Thyroid gland (tissue), 4 donors: Measurements from ENCODE around the gene SLC38A1. TPM values are rescaled to one million over a fixed set of nuclear protein-coding genes. Genes with fewer than 3 reads are reported as not detected.

Experiments used
- DNase-seq, 2 donors: peaks; one replicate each; pipeline ENCODE4 v3.0.0-alpha.2; 2019
- H3K27ac ChIP-seq, 3 donors: fragments of 200-600 bp; sonication (generic); 1 replicate in 2 of 3; 2 replicates in 1 of 3; pipeline ENCODE4 v1.5.1; 2016 to 2019; ENCODE audit warnings: mild to moderate bottlenecking in 1 of 3, moderate library complexity in 1 of 3
- H3K27me3 ChIP-seq: fragments of 200-600 bp; sonication (generic); one replicate; pipeline ENCODE4 v1.5.1; 2019
- H3K36me3 ChIP-seq, 2 donors: fragments of 200-600 bp; sonication (generic); one replicate each; pipeline ENCODE4 v1.5.1; 2016 to 2019
- H3K4me1 ChIP-seq, 2 donors: fragments of 200-600 bp; sonication (generic); one replicate each; pipeline ENCODE4 v1.5.1; 2017 to 2019
- H3K4me3 ChIP-seq, 3 donors: fragments of 200-600 bp; sonication (generic); replicated peaks in 1 of 3; 1 replicate in 2 of 3; 2 replicates in 1 of 3; pipeline ENCODE4 v1.5.1; 2016; ENCODE audit warnings: mild to moderate bottlenecking in 1 of 3
- H3K9me3 ChIP-seq: fragments of 200-600 bp; sonication (generic); one replicate; pipeline ENCODE4 v1.5.1; 2017
- POLR2A ChIP-seq, 2 donors: fragments of 450-650 bp; IDR thresholded peaks; one replicate each; pipeline ENCODE4 v1.6.1; 2017; ENCODE audit warnings: antibody characterized with exemption in 2 of 2, mild to moderate bottlenecking in 2 of 2, moderate library complexity in 1 of 2
- WGBS, 2 donors: methylation state at CpG; one replicate each; pipeline ENCODE4 v1.1.5; 2017; 5-methylcytosine and 5-hydroxymethylcytosine counted together
- intact Hi-C: fragments of 100-400 bp; cut with DNase I; formaldehyde crosslinking; loops from one replicate; pipeline ENCODE4 v1.15.1; 2023
- total RNA-seq, 4 donors: library from RNA; depleted of rRNA; stranded (reverse); fragments of >200 nt; gene quantifications; one replicate each; pipeline ENCODE4 v1.2.3, GENCODE V29; 2016
- TF ChIP-seq, protein P1 (sequence below), 6 experiments: fragments of 200-600 bp in 3 of 6; fragments of 450-650 bp in 3 of 6; sonication (generic) in 3 of 6; IDR thresholded peaks; one replicate each; pipeline ENCODE4 v1.5.1; 2016 to 2019; ENCODE audit warnings: antibody characterized with exemption in 6 of 6, mild to moderate bottlenecking in 2 of 6, inconsistent platforms in 1 of 6, moderate library complexity in 1 of 6

Gene SLC38A1
- 100 to 1,000 TPM; 101 to 282 (median 120) TPM for total RNA-seq

DNA sequence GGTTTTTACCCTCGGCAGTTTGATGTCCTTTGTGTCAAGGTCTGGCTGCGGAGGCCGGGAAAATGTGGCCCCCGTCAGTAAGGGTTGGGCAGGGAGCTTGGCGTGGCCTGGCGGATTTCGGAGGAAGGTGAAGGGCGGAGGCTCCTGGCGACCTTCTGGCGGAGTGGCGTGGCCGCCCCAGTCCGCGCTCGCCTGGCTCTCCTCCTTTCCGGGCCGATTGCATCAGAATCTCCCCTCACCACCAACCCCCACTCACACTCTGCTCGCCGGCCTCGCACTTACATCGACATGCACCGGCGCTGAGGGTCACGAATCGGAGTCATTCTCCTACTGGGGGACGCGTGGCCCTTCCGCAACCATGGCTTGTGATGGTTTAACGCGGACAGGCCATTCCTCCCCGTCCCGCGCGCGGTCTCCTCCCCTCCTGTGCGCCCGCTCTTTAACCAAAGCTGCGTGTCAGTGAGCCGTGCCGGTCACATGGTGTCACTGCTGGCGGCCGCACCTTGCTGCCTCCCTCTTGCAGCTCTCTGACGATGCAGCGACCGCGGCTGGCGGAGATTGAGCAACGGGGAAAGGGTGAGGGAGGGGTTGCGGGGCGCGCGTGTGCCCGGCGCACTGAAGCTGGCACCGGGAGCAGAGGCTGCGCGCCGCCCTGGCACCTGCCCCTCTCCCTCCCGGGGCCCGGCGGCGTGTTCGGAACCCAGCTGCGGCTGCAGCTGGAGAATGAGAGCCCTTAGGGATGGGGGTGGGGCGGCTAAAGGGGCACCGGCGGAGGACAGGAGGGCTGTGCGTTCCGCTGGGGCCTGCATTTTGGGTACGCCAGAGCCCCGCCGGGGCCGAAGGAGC lies at the start of gene SLC38A1:
TSS of gene SLC38A1 (minus strand) at position 461 of the 846 bp plus-strand sequence. CDS start 29,243 bp downstream, outside the sequence.
- H3K36me3 ChIP-seq: no peaks in the 10 kb centered on the region
- intact Hi-C loops: no loop called here
- peak; percentile 30 to 97 for TF ChIP-seq POLR2A (IDR thresholded peaks at IDR 0.05)
- TF ChIP-seq, protein P1, sequence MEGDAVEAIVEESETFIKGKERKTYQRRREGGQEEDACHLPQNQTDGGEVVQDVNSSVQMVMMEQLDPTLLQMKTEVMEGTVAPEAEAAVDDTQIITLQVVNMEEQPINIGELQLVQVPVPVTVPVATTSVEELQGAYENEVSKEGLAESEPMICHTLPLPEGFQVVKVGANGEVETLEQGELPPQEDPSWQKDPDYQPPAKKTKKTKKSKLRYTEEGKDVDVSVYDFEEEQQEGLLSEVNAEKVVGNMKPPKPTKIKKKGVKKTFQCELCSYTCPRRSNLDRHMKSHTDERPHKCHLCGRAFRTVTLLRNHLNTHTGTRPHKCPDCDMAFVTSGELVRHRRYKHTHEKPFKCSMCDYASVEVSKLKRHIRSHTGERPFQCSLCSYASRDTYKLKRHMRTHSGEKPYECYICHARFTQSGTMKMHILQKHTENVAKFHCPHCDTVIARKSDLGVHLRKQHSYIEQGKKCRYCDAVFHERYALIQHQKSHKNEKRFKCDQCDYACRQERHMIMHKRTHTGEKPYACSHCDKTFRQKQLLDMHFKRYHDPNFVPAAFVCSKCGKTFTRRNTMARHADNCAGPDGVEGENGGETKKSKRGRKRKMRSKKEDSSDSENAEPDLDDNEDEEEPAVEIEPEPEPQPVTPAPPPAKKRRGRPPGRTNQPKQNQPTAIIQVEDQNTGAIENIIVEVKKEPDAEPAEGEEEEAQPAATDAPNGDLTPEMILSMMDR (IDR thresholded peaks at IDR 0.05): no peak
- no peaks in the 10 kb centered on the region for H3K27me3 ChIP-seq
- H3K9me3 ChIP-seq: no peaks in the 10 kb centered on the region
- DNase-seq: peak; percentile 93 to 95
- peak within 1 kb of the TSS; percentile 81 to 89 (median 84) for H3K27ac ChIP-seq
- H3K4me3 ChIP-seq: peak within 1 kb of the TSS; percentile 24 to 78 (median 75)
- H3K4me1 ChIP-seq: peaks cover 29 to 36% of the 10 kb centered on the region in 2 donors
- WGBS, 2 donors: 0 to 1% methylated on average over 10 to 47 of the region's 73 CpGs

DNA sequence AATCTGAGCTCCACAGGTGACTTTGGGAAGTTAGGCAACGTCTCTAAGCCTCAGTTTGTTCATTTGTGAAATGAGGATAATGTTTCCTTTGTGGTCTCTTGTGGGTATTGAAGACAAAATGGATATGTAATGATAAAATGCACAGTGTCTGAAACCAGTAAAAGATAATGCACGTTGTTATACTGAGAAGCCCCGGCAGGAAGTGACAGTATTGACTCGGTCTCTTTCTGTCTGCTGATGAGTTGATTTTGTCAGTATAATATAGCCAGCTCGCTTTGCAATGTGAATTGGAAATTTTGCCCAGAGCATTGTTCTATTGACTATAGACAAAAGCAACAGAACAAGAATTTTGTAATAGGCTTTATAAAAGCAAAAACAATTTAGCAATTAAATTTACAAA lies 49.2 kb upstream of the SLC38A1 start:
- H3K27ac ChIP-seq: no peak overlapping the region
- no peaks in the 10 kb centered on the region for H3K4me1 ChIP-seq
- DNase-seq: no peak
- intact Hi-C loops: no loop called here
- no peaks in the 10 kb centered on the region for H3K27me3 ChIP-seq
- TF ChIP-seq POLR2A (IDR thresholded peaks at IDR 0.05): no peak
- TF ChIP-seq, protein P1 (IDR thresholded peaks at IDR 0.05): no peak
- WGBS, 2 donors: 77 to 82% methylated on average over 5 of the region's 5 CpGs
- H3K9me3 ChIP-seq: no peaks in the 10 kb centered on the region
- H3K36me3 ChIP-seq: no peaks in the 10 kb centered on the region
- H3K4me3 ChIP-seq: no peak overlapping the region

DNA sequence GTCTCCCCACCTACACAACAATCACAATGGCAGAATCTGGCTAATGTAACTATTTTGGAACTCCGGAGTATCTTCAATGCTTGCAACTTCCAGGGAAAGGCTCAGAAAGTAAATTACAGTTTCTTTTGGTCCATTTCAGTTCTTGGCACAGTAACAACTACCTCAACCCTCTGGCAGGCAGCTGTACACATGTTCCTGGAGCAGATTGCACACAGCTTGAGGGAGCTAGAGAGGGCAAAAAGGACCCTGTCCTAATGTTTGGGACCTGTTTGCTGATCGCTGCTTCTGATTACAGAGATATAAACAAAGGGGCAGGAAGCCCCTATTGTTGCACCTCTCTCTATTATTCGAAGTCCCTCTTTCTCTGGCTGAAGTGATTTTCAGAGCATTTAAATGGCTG lies 35.2 kb upstream of the SLC38A1 start:
- intact Hi-C loops: loop anchor here (5.0 kb wide), 1 partner anchor 147 kb away; no protein-coding TSS in a partner anchor
- no peaks in the 10 kb centered on the region for H3K4me1 ChIP-seq
- no peaks in the 10 kb centered on the region for H3K27me3 ChIP-seq
- H3K27ac ChIP-seq: no peak overlapping the region
- no peaks in the 10 kb centered on the region for H3K36me3 ChIP-seq
- no peaks in the 10 kb centered on the region for H3K9me3 ChIP-seq
- DNase-seq: no peak
- WGBS, 2 donors: 52 to 58% methylated on average over 3 of the region's 3 CpGs
- H3K4me3 ChIP-seq: no peak overlapping the region
- no peak for TF ChIP-seq POLR2A (IDR thresholded peaks at IDR 0.05)
- TF ChIP-seq, protein P1 (IDR thresholded peaks at IDR 0.05): no peak

DNA sequence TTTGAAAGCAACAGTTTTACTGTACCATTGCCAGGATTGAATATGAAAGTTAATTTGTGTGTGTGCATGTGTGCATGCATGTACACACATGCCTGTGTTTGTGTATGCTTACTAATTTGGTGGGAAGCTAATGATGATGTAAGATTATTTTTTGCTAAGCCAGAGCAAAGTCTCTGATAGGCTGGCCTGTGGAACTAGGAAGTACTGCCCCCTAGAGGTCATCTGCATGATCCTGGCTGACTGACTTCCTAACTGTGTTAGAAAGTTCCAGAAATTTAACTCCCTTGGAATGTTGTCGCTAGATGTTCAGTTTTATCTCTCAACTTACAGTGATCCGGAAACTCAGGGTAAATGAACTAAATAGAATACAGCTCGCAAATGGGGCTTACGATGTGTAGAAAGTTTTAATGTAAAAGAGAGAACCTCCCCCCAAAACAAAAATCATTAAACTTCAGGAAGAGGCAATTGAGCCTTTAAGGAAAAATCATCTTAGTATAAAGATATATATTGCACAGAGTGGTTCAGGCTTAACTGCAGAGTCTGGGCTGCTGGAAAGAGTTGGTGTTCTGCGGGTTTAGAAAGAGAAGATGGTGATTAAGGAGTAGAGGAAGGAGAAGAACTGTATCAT lies 34.3 kb upstream of the SLC38A1 start:
- Histone ChIP-seq H3K36me3 (no peaks in the 10 kb centered on the region), H3K4me3 (no peak overlapping the region), H3K27me3 (no peaks in the 10 kb centered on the region), H3K9me3 (no peaks in the 10 kb centered on the region), H3K4me1 (no peaks in the 10 kb centered on the region), H3K27ac (no peak overlapping the region)
- intact Hi-C loops: loop anchor here (5.0 kb wide), 1 partner anchor 146 kb away; no protein-coding TSS in a partner anchor
- peak; percentile 53 to 61 for DNase-seq
- TF ChIP-seq, protein P1 (IDR thresholded peaks at IDR 0.05): peak; percentile 40 to 74 (median 71)
- no peak for TF ChIP-seq POLR2A (IDR thresholded peaks at IDR 0.05)
- 94% methylated on average over 5 of the region's 5 CpGs for WGBS, 2 donors
